HG03378 (cell line): Measurements from ENCODE around the gene GHITM.
"Not testable (repeated sequence)": the region's sequence is repeated elsewhere in the genome, so short reads cannot be mapped to it uniquely, and the experiment has no call there.

ENCODE experiments used
- ATAC-seq: cut with Tn5 transposase; IDR thresholded peaks from one replicate; pipeline ENCODE4 v1.9.1; 2021; ENCODE audit warnings: mild to moderate bottlenecking, moderate library complexity; ENCODE audit not compliant: unreplicated experiment

Gene GHITM

GRCh38 chr10:84139126-84140035, at the start of gene GHITM:
GHITM (plus strand) TSS chr10:84139509; CDS start chr10:84141501, 1,992 bp downstream.
- peak; percentile 98 for ATAC-seq

GRCh38 chr10:84095811-84096497, 43.4 kb upstream of the GHITM start:
- ATAC-seq: no peak

- ATAC-seq: no peak
Measured at GRCh38 chr10:84097787-84098353, 41.4 kb upstream of the GHITM start.

GRCh38 chr10:84098667-84099066, 40.6 kb upstream of the GHITM start:
- no peak for ATAC-seq

GRCh38 chr10:84101042-84101441, 38.3 kb upstream of the GHITM start:
- no peak for ATAC-seq

GRCh38 chr10:84108797-84109196, 30.5 kb upstream of the GHITM start:
- ATAC-seq: no peak

GRCh38 chr10:84109772-84110171, 29.5 kb upstream of the GHITM start:
- not testable (repeated sequence) for ATAC-seq

- not testable (repeated sequence) for ATAC-seq
Measured at GRCh38 chr10:84113468-84113867, 25.8 kb upstream of the GHITM start.

- no peak for ATAC-seq
Measured at GRCh38 chr10:84114088-84114667, 25.1 kb upstream of the GHITM start.

GRCh38 chr10:84117204-84117603, 22.1 kb upstream of the GHITM start:
- ATAC-seq: not testable (repeated sequence)

GRCh38 chr10:84117686-84118394, 21.5 kb upstream of the GHITM start:
- ATAC-seq: no peak

- no peak for ATAC-seq
Measured at GRCh38 chr10:84118395-84119006, 20.8 kb upstream of the GHITM start.

GRCh38 chr10:84123362-84123761, 15.9 kb upstream of the GHITM start:
- ATAC-seq: no peak

- not testable (repeated sequence) for ATAC-seq
Measured at GRCh38 chr10:84125910-84126784, 13.2 kb upstream of the GHITM start.

- ATAC-seq: no peak
Measured at GRCh38 chr10:84126785-84127167, 12.5 kb upstream of the GHITM start.

GRCh38 chr10:84135836-84136235, 3.5 kb upstream of the GHITM start:
- no peak for ATAC-seq

GRCh38 chr10:84137811-84138210, 1.5 kb upstream of the GHITM start:
- ATAC-seq: no peak

- ATAC-seq: peak; percentile 0
Measured at GRCh38 chr10:84138478-84139125, 707 bp upstream of the GHITM start.

- peak; percentile 3 for ATAC-seq
Measured at GRCh38 chr10:84140036-84140379, 699 bp downstream of the GHITM start.
